Measurements from ENCODE around the gene B3GALNT1.
"Not testable (repeated sequence)": the region's sequence is repeated elsewhere in the genome, so short reads cannot be mapped to it uniquely, and the experiment has no call there.

DNA sequence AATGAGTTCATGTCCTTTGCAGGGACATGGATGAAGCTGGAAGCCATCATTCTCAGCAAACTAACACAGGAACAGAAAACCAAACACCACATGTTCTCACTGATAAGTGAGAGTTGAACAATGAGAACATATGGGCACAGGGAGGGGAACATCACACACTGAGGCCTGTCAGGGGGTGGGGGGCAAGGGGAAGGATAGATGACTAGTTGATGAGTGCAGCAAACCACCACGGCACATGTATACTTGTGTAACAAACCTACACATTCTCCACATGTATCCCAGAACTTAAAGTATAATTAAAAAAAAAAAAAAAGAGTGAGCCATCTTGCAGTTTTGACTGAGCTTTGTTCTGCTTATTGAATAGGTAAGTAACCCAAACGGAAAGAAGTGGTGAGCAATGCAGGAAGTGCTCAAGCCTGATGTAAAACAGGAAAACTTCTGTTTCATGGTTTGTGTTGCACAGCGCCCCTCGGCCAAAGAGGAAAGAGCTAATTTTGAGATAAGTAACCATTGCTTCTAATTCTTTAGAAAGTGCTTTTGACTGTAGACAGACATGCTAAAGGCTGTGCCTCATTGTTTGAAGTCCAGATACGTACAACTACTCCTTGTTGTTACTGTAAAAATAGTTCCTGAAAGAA lies 70.1 kb downstream of the B3GALNT1 start:
- TF ChIP-seq, protein P1, sequence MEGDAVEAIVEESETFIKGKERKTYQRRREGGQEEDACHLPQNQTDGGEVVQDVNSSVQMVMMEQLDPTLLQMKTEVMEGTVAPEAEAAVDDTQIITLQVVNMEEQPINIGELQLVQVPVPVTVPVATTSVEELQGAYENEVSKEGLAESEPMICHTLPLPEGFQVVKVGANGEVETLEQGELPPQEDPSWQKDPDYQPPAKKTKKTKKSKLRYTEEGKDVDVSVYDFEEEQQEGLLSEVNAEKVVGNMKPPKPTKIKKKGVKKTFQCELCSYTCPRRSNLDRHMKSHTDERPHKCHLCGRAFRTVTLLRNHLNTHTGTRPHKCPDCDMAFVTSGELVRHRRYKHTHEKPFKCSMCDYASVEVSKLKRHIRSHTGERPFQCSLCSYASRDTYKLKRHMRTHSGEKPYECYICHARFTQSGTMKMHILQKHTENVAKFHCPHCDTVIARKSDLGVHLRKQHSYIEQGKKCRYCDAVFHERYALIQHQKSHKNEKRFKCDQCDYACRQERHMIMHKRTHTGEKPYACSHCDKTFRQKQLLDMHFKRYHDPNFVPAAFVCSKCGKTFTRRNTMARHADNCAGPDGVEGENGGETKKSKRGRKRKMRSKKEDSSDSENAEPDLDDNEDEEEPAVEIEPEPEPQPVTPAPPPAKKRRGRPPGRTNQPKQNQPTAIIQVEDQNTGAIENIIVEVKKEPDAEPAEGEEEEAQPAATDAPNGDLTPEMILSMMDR (IDR thresholded peaks at IDR 0.05): not testable (repeated sequence)
- TF ChIP-seq POLR2A (IDR thresholded peaks at IDR 0.05; ENCODE audit: low read depth): not testable (repeated sequence)
